Small intestine (tissue), 16 donors: Measurements from ENCODE around the gene BMPR1A. TPM values are rescaled to one million over a fixed set of nuclear protein-coding genes. Genes with fewer than 3 reads are reported as not detected.

Experiments
- DNase-seq, 2 donors: peaks; one replicate each; pipeline versions ENCODE4 v3.0.0 to v3.0.0-alpha.2; 2013
- FAIRE-seq: peaks from 2 replicates; lab custom pipeline; 2012; peaks lifted over from hg19 to GRCh38; lab: Jason Lieb, UNC
- H3K27ac ChIP-seq, 3 donors: one replicate each; pipeline ENCODE4 v1.5.1; 2013; ENCODE audit warnings: low read length in 2 of 3, mild to moderate bottlenecking in 2 of 3, control low read depth in 1 of 3, inconsistent platforms in 1 of 3, low read depth in 1 of 3, moderate library complexity in 1 of 3
- H3K27me3 ChIP-seq, 3 donors: one replicate each; pipeline ENCODE4 v1.6.1; 2013; ENCODE audit warnings: low read length in 3 of 3, inconsistent platforms in 1 of 3; ENCODE audit not compliant: control insufficient read depth in 3 of 3, insufficient read depth in 3 of 3
- H3K36me3 ChIP-seq, 3 donors: one replicate each; pipeline ENCODE4 v1.6.1; 2013; ENCODE audit warnings: low read length in 3 of 3, inconsistent platforms in 1 of 3, low read depth in 1 of 3, mild to moderate bottlenecking in 1 of 3, moderate library complexity in 1 of 3; ENCODE audit not compliant: control insufficient read depth in 3 of 3, insufficient read depth in 2 of 3
- H3K4me1 ChIP-seq, 3 donors: one replicate each; pipeline ENCODE4 v1.6.1; 2013; ENCODE audit warnings: low read length in 2 of 3, inconsistent platforms in 1 of 3, low read depth in 1 of 3, mild to moderate bottlenecking in 1 of 3, moderate library complexity in 1 of 3; ENCODE audit not compliant: control insufficient read depth in 3 of 3, insufficient read depth in 2 of 3
- H3K4me3 ChIP-seq, 3 donors: one replicate each; pipeline ENCODE4 v1.5.1; 2013; ENCODE audit warnings: low read length in 3 of 3, control low read depth in 1 of 3, inconsistent platforms in 1 of 3, low read depth in 1 of 3, mild to moderate bottlenecking in 1 of 3, moderate library complexity in 1 of 3
- H3K9me3 ChIP-seq, 2 donors: one replicate each; pipeline ENCODE4 v1.6.1; 2013; ENCODE audit warnings: low read depth in 1 of 2, low read length in 1 of 2; ENCODE audit not compliant: control insufficient read depth in 2 of 2, insufficient read depth in 1 of 2
- WGBS, 3 donors: extraction: QIAGEN DNeasy Blood & Tissue Kit; methylation state at CpG; one replicate each; pipeline ENCODE4 v1.1.7; 2013; 5-methylcytosine and 5-hydroxymethylcytosine counted together
- long read RNA-seq, 10 donors: transcript quantifications; one replicate each; lab custom pipeline, GENCODE V29; 2026
- polyA plus RNA-seq, 4 donors: library from polyadenylated mRNA; stranded (reverse) in 3 of 4; unstranded in 1 of 4; fragments of 200-250 nt in 3 of 4; fragments of 120-200 nt in 1 of 4; gene quantifications; one replicate each; pipeline versions ENCODE4 v1.2.1 to v1.2.3, GENCODE V29; 2013
- donor health status: healthy with polysubstance abuse.
- donor health status: control.
- donor health status: control.
- donor health status: Bipolar disorder and iron deficiency.
- donor health status: healthy.

BMPR1A gene
- 10 to 100 TPM in 2 of 4 donors, 1 to 10 TPM in 2; 3.4 to 40.2 (median 9.8) TPM for polyA plus RNA-seq
- long read RNA-seq, donor 1, full-length matches to known transcripts: 8 of 53 reads
- long read RNA-seq, donor 1, partial matches to known transcripts: 45 of 53 reads
- long read RNA-seq, donor 1, other reads (novel, unspliced or antisense): 0 of 53 reads
- long read RNA-seq, donor 2, full-length matches to known transcripts: 1 of 11 reads
- long read RNA-seq, donor 2, partial matches to known transcripts: 10 of 11 reads
- long read RNA-seq, donor 2, other reads (novel, unspliced or antisense): 0 of 11 reads
- long read RNA-seq, donor 3, full-length matches to known transcripts: 1 of 1 reads
- long read RNA-seq, donor 3, partial matches to known transcripts: 0 of 1 reads
- long read RNA-seq, donor 3, other reads (novel, unspliced or antisense): 0 of 1 reads
- long read RNA-seq, donor 4: 0 reads
- long read RNA-seq, donor 5: 0 reads
- long read RNA-seq, donor 6, full-length matches to known transcripts: 1 of 1 reads
- long read RNA-seq, donor 6, partial matches to known transcripts: 0 of 1 reads
- long read RNA-seq, donor 6, other reads (novel, unspliced or antisense): 0 of 1 reads
- long read RNA-seq, donor 7: 0 reads
- long read RNA-seq, donor 8, full-length matches to known transcripts: 2 of 2 reads
- long read RNA-seq, donor 8, partial matches to known transcripts: 0 of 2 reads
- long read RNA-seq, donor 8, other reads (novel, unspliced or antisense): 0 of 2 reads
- long read RNA-seq, donor 9, full-length matches to known transcripts: 2 of 2 reads
- long read RNA-seq, donor 9, partial matches to known transcripts: 0 of 2 reads
- long read RNA-seq, donor 9, other reads (novel, unspliced or antisense): 0 of 2 reads
- long read RNA-seq, donor 10, full-length matches to known transcripts: 5 of 12 reads
- long read RNA-seq, donor 10, partial matches to known transcripts: 7 of 12 reads
- long read RNA-seq, donor 10, other reads (novel, unspliced or antisense): 0 of 12 reads

GRCh38 chr10:86756511-86757112 lies at the start of gene BMPR1A:
Gene BMPR1A, plus strand, starts transcription at chr10:86756619. Its CDS starts 119,400 bp downstream, at chr10:86876019.
- no peak for FAIRE-seq
- no peaks in the 10 kb centered on the region for H3K27me3 ChIP-seq
- peak within 1 kb of the TSS; percentile 71 to 94 (median 82) for H3K4me3 ChIP-seq
- no peaks in the 10 kb centered on the region for H3K9me3 ChIP-seq
- H3K27ac ChIP-seq: peak within 1 kb of the TSS; percentile 84 to 97 (median 96)
- DNase-seq: peak in 1 of 2 donors; percentile 20
- WGBS, 3 donors: 0 to 1% (median 0%) methylated on average over 38 to 85 of the region's 85 CpGs
- no peaks in the 10 kb centered on the region for H3K36me3 ChIP-seq
- H3K4me1 ChIP-seq: peaks cover 3 to 40% (median 4%) of the 10 kb centered on the region in 3 donors

GRCh38 chr10:86706977-86707376 lies 49.4 kb upstream of the BMPR1A start:
- FAIRE-seq: no peak
- H3K36me3 ChIP-seq: no peaks in the 10 kb centered on the region
- H3K9me3 ChIP-seq: no peaks in the 10 kb centered on the region

DNA sequence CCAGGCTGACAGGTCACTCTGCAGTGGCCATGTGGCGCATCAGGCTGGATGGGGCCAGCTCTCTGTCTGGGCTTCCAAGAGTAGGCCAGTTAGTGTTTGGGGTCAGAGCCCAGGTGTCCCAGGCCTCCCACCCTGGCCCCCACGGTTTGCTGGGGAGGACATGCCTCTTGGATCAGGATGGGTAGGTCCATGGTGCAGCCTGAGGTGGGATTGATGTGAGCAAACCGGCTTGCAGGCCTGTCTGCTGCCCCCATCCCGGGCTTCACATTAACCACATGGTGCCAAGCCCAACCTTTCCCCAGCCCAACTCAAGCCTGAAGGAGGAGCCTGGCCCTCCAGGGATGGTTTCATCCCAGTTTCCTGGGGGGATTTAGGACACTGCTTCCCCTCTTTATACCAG lies 48.9 kb upstream of the BMPR1A start:
- Histone ChIP-seq H3K4me1 (peaks cover 0 to 12% (median 0%) of the 10 kb centered on the region in 3 donors), H3K9me3 (no peaks in the 10 kb centered on the region), H3K27me3 (no peaks in the 10 kb centered on the region), H3K27ac (no peak overlapping the region), H3K4me3 (no peak overlapping the region), H3K36me3 (no peaks in the 10 kb centered on the region)
- FAIRE-seq (no peak), DNase-seq (no peak)
- WGBS, 3 donors: 69 to 88% (median 83%) methylated on average over 4 of the region's 4 CpGs

More at GRCh38 chr10:86706977-86707376, 49.4 kb upstream of the BMPR1A start:
- no peak overlapping the region for H3K27ac ChIP-seq
- WGBS, 3 donors: 85 to 91% (median 88%) methylated on average over 1 of the region's 1 CpG
- DNase-seq: no peak
- H3K4me1 ChIP-seq: peaks cover 0 to 6% (median 0%) of the 10 kb centered on the region in 3 donors
- no peak overlapping the region for H3K4me3 ChIP-seq
- H3K27me3 ChIP-seq: no peaks in the 10 kb centered on the region

GRCh38 chr10:86708068-86708782 lies 48.2 kb upstream of the BMPR1A start:
- H3K27ac ChIP-seq: no peak overlapping the region
- no peak for DNase-seq
- no peaks in the 10 kb centered on the region for H3K9me3 ChIP-seq
- no peaks in the 10 kb centered on the region for H3K36me3 ChIP-seq
- H3K4me3 ChIP-seq: no peak overlapping the region
- 92 to 99% (median 94%) methylated on average over 8 of the region's 8 CpGs for WGBS, 3 donors
- peaks cover 0 to 13% (median 0%) of the 10 kb centered on the region in 3 donors for H3K4me1 ChIP-seq
- no peaks in the 10 kb centered on the region for H3K27me3 ChIP-seq
- no peak for FAIRE-seq

- Histone ChIP-seq H3K9me3 (no peaks in the 10 kb centered on the region), H3K4me3 (no peak overlapping the region), H3K27ac (no peak overlapping the region), H3K27me3 (no peaks in the 10 kb centered on the region), H3K4me1 (peaks cover 0 to 13% (median 0%) of the 10 kb centered on the region in 3 donors), H3K36me3 (no peaks in the 10 kb centered on the region)
- FAIRE-seq: no peak
- WGBS, 3 donors: 81 to 93% (median 90%) methylated on average over 5 of the region's 5 CpGs
- no peak for DNase-seq
These were observed 47.5 kb upstream of the BMPR1A start for GRCh38 chr10:86708783-86709380.

DNA sequence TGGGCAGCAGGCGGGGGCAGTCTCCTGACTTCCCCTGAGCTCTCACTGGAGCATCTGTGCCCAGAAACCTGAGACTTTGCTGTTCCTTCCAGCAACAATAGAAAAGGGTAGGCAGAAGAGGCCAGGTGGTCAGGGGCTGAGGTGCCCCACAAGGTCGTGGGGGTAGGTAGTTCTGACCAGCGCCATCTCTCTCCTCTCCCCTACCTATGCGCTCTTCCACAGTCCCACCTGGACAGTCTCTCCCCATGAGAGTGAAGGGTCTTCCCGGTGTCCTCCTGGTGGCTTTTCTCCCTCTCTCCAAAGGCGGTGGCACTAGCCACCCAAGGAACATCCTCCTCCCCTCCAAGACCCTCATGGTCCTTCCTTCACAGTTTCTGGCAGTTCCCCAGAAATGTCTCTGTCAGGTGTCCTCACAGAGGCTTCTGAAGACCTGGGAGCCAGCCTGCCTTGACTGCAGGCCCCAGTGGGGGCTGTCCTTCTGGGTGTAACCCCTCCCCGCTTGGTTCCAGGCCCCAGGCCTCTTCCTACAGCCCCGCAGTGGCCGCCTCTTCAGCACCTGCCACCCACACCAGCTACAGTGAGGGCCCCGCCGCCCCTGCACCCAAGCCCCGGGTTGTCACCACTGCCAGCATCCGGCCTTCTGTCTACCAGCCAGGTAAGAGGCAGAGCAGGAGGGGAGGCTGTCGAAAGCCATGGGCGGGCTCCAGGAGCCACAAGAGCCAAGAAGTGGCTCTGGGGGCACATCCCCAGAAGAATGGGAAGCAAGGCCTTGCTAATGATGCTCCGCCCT lies 46.8 kb upstream of the BMPR1A start:
- Histone ChIP-seq H3K36me3 (no peaks in the 10 kb centered on the region), H3K27ac (no peak overlapping the region), H3K4me3 (no peak overlapping the region), H3K9me3 (no peaks in the 10 kb centered on the region), H3K27me3 (no peaks in the 10 kb centered on the region), H3K4me1 (peaks cover 0 to 13% (median 0%) of the 10 kb centered on the region in 3 donors)
- FAIRE-seq (no peak), DNase-seq (no peak)
- WGBS, 3 donors: 94 to 97% (median 95%) methylated on average over 16 of the region's 16 CpGs

GRCh38 chr10:86710987-86711512 lies 45.4 kb upstream of the BMPR1A start:
- Histone ChIP-seq H3K9me3 (no peaks in the 10 kb centered on the region), H3K27me3 (no peaks in the 10 kb centered on the region), H3K4me3 (peak overlapping the region; percentile 68 to 91 (median 83)), H3K36me3 (no peaks in the 10 kb centered on the region), H3K27ac (peak overlapping the region; percentile 92 to 95 (median 93)), H3K4me1 (peaks cover 0 to 13% (median 0%) of the 10 kb centered on the region in 3 donors)
- FAIRE-seq (no peak), DNase-seq (peak; percentile 87 to 96)
- WGBS, 3 donors: 5 to 15% (median 7%) methylated on average over 17 to 46 of the region's 46 CpGs
